GM19372 (cell line): ENCODE data around the gene BARHL1.

Source experiments
- ATAC-seq: cut with Tn5 transposase; IDR thresholded peaks from one replicate; pipeline ENCODE4 v1.9.1; 2021; ENCODE audit warnings: mild to moderate bottlenecking, low read depth, moderate library complexity; ENCODE audit not compliant: unreplicated experiment

Gene BARHL1

DNA sequence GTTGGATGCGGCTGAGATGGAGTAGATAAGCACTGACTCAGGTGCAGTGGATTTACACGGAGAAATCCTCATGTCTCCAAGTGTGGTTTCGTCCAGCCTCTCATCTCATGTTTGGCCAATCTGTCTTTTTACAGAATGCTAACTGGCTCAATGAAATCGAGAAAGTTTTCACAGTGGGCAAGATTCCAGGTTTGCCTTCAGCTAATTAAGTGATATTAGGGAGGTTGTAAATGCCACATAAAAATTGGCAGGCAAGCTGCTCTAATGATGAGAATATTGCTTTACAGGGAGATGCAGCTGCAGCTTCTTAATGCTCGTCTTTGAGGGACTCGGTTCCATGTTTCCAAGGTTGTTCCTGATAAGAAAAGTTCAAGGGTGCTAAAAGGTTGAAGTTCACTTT lies 23.7 kb downstream of the BARHL1 start:
- ATAC-seq = no peak

- ATAC-seq = no peak
These were observed 26.8 kb downstream of the BARHL1 start for GRCh38 chr9:132609184-132609583.

GRCh38 chr9:132609829-132610228 lies 27.4 kb downstream of the BARHL1 start:
- no peak for ATAC-seq

DNA sequence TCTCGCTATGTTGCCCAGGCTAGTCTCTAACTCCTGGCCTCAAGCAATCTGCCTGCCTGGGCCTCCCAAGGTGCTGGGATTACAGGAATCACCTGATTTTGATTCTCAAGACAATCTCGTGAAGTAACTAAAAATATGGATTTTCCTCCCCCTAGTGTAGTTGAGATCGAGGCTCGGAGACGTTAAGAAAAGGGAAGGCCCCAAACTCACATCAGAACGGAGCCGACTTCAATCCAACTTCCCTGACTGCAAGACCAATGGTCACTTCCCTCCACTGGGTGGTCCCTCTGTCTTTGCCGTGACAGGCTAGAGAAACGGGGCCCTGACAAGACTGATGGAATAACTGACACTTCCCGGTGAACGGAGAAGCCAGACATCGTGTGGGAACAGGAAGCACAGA lies 28.3 kb downstream of the BARHL1 start:
- ATAC-seq = no peak

DNA sequence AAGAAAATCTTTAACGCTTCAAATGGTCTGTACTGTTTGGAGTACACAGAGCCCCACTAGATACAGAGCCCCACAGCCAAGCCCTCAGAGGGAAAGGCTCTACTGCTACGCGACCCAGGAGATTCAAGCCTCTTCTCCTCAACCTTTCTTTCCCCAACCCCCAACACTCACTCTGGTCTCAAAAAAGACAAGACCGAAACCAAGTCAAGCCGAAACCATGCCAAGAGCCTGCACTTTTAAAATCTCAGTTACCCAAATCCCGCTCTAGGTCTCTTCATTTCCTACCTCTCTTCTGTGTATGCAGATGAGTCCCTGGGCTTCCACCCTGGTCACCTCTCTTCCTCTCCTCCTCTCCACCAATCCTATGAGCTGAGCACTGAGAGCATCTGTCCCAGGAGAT lies 31.9 kb downstream of the BARHL1 start:
- ATAC-seq = no peak

GRCh38 chr9:132615774-132616173 lies 33.4 kb downstream of the BARHL1 start:
- no peak for ATAC-seq

- ATAC-seq = no peak
These were observed 34.3 kb downstream of the BARHL1 start for GRCh38 chr9:132616725-132617124.

DNA sequence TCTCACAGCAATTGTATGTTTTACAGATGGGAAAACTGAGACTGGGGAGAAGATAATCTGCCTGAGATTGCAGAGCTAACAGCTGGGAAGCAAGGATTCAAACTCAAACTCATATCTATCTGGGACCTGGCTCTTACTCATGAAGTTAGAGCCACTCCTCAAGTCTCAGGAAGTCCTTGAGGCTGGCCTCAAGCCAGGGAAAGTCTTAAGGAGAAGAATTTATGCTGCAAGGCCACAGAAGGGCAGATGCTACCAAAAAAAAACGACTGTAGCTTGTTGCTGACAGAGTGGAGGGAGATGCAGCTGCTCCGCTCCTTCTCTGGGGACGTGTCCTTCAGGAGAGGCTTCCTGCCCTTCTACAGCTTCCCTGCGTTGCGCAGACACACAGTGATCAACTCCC lies 39.8 kb downstream of the BARHL1 start:
- ATAC-seq = no peak

DNA sequence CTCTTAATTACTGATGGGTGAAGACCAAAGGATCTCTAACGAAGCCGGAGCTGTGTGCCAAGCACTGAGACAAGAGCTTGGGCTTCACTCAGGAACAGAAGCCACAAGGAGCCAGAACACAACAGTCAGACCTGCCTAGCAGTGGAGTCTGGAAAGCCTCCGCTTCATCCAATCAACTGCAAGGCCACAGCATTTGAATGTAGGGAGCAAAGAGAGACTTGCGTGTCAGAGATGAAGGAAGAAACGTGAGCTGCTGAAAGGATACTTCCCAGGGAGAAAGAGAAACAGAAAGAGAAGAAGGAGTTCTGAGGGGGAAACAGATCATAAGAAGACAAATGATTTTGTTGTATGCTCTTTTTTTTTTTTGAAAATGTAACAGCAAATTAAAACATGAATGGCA lies 43.9 kb downstream of the BARHL1 start:
- no peak for ATAC-seq

- no peak for ATAC-seq
These were observed 44.7 kb downstream of the BARHL1 start for GRCh38 chr9:132627106-132627505.

DNA sequence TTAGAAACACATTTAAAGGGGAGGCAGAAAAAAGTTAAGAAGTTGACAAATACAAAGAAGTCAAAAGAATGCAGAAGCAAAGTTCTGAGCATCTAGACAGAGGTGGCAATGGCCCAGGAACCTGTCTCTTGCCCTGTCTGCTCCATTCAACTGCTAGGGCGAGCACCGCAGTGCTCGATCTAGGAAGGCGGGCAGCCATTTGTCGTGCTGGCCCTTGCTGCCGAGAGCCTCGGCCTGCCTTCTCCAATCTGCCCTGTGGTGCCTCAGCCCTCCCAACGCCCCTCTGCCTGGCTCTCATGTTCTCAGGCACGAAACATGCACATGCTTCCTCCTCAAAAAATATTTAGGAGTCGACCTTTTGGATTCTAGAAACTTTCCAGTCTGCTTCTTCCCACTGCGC lies 45.2 kb downstream of the BARHL1 start:
- no peak for ATAC-seq

DNA sequence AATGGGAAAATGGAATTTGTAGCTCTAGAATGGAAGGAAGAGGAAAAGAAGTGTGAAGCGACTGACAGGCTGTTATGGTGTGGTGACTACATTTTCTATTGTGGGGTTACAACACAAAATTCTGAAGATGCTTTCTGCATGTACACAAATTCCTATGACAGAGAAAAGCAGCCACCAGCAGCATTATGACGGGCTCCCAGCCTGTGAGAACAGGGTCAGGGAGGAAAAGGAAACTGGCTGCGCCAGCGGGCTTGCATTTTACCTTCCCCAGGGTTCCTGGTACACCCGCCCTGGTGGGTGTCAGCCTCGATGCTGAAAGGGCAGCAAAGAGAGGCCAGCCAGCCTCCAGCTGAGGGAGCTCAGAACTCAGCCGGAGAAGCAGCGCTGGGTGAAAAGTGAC lies 46.3 kb downstream of the BARHL1 start:
- ATAC-seq = no peak

GRCh38 chr9:132630116-132630515 lies 47.7 kb downstream of the BARHL1 start:
- no peak for ATAC-seq

- ATAC-seq = no peak
These were observed 48.4 kb downstream of the BARHL1 start for GRCh38 chr9:132630811-132631210.

DNA sequence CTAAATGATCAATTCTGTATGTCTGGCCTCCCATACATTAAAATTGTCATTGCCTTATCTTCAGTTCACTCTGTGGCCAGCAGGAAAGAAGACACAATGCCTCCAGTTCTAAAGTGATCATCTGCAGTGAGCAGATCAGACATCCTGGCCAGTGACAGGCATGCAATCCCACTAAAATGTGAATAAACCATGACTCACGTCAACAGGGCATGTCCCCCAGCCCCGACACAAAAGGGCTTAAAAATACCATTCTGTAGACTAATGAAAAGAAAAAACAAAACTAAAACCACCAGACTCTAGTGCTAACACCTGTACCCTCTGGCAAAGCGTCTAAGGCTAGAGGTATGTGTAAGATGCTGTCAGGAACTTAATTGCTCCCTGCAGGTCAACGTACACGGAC lies 48.9 kb downstream of the BARHL1 start:
- no peak for ATAC-seq

DNA sequence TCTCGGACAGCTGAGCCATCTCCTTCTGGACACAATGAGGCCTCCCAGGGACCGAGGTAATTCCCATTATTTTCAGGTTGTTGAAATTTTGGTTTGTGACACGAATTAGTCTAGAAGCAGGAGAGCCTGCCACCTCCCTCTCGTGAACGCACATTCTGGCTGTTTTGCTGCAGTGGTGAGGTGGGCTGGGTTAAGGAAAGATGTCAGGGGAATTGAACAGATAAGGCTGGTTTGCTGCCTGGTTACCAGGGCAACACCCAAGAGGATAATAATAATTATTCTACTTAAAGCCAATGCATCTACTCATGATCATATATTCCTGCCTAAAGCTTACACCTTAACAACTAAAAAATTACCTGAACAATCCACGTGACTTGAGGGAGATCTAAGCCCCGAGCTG lies 49.3 kb downstream of the BARHL1 start:
- ATAC-seq = no peak

GRCh38 chr9:132632413-132633129 lies 50.2 kb downstream of the BARHL1 start:
- ATAC-seq = no peak

DNA sequence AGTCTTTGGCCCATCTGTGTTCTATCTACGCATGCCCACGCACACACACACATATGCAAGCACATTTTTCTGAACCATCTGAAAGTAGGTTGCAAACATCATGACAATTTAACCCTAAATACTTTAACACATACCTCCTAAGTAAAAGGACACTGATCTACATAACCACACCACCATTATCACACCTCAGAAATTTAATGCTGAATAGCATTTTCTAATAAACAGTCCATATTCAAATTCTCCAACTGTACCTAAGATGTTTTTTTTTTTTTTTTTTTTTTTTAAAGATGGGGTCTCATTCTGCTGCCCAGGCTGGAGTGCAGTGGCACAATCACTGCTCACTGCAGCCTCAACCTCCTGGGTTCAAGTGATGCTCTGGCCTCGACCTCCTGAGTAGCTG lies 51.9 kb downstream of the BARHL1 start:
- ATAC-seq = no peak

DNA sequence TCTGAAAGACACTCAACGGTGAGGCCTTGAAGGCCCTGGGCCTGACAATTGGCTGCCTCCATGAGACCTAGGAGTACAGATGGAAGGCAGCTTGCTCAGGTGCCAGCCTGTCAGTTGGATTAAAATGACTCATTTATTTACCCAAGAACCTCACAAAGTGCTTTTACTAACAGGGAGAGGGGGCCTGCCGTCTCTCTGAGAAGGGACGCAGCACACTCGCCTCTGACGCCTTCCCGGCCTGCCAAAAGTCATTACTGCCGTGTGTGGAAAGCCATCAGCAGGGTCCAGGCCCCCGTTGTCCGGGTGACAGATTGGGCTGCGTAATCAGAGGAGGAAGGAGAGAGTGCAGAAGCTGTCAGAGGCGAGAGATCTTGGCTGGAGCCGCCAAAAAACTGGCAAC lies 54.9 kb downstream of the BARHL1 start:
- no peak for ATAC-seq

DNA sequence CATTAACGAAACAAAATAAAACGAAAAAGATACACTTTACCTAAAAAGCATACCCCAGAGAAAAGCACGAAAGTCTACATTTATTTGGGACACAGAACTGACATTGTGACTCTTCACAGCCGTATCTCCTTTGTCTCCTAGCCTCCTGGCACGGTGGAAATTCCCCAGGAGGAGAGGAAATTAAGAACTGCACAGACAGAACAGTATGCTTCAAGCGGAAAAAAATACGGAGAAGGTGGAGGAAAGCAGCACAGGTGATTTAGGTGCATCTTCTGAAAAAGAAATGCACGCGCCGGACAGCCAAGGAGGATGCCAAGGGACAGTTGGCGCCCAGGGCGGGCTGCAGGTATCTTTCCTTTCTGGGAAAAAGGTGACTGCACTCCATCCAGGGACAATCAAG lies 55.4 kb downstream of the BARHL1 start:
- no peak for ATAC-seq

- ATAC-seq = no peak
These were observed 55.8 kb downstream of the BARHL1 start for GRCh38 chr9:132638240-132638639.

DNA sequence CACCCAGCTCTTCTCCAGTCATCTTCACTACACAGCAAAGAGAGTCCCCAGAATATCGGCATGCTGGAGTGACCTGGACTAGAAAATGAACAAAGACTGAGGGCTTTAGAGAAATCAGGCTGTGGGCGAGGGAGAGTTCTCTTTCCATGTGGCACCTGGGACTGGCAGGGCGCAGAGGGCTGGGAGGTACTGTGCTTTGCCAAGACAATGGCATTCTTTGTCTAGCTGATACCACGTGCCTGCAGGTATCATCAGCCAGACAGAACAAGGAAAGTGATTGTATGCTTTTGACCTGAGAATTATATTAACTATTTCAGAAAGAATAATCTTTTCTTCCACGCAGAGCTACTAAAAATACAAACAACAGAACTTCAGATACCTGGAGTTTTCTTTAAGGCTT lies 56.9 kb downstream of the BARHL1 start:
- no peak for ATAC-seq
